ENCODE data around the gene ADAM10. TPM values are rescaled to one million over a fixed set of nuclear protein-coding genes. Genes with fewer than 3 reads are reported as not detected.
A peak's percentile ranks its signal among the peaks of the same experiment; 100 is the strongest.

ADAM10 gene
- total RNA-seq, 2 experiments from 2014 or later: 70.7 to 76.3 TPM

GRCh38 chr15:58703610-58704009 is 45.9 kb downstream of the ADAM10 start:
- CTCF ChIA-PET: no interaction called here
- peak; percentile 32 for DNase-seq
- intact Hi-C loops (cut with micrococcal nuclease): loop anchor here (5.0 kb wide), 1 partner anchor 44 kb away; the partner anchor contains the start of gene ADAM10
- peaks cover 49% of the 10 kb centered on the region for H3K36me3 Mint-ChIP-seq (ENCODE audit: low read depth)
- H3K4me1 Mint-ChIP-seq (ENCODE audit: low read depth): peaks cover 65% of the 10 kb centered on the region
- H3K4me3 Mint-ChIP-seq: no peak overlapping the region
- no peak overlapping the region for H3K27ac Mint-ChIP-seq
- peaks cover 21% of the 10 kb centered on the region for H3K9me3 Mint-ChIP-seq
- H3K27me3 Mint-ChIP-seq (ENCODE audit: low read depth): no peaks in the 10 kb centered on the region

GRCh38 chr15:58702233-58702632 is 47.3 kb downstream of the ADAM10 start:
- CTCF ChIA-PET: no interaction called here
- no peak for DNase-seq
- Mint-ChIP-seq H3K27me3 (ENCODE audit: low read depth) (no peaks in the 10 kb centered on the region), H3K27ac (no peak overlapping the region), H3K9me3 (peaks cover 24% of the 10 kb centered on the region), H3K4me1 (ENCODE audit: low read depth) (peaks cover 63% of the 10 kb centered on the region), H3K4me3 (no peak overlapping the region), H3K36me3 (ENCODE audit: low read depth) (peaks cover 48% of the 10 kb centered on the region)
- intact Hi-C loops (cut with micrococcal nuclease): loop anchor here (5.0 kb wide), 1 partner anchor 45 kb away; the partner anchor contains the start of gene ADAM10

- peaks cover 63% of the 10 kb centered on the region for H3K4me1 Mint-ChIP-seq (ENCODE audit: low read depth)
- no peak overlapping the region for H3K4me3 Mint-ChIP-seq
- intact Hi-C loops (cut with micrococcal nuclease): loop anchor here (5.0 kb wide), 1 partner anchor 46 kb away; the partner anchor contains the start of gene ADAM10
- CTCF ChIA-PET: no interaction called here
- peaks cover 24% of the 10 kb centered on the region for H3K9me3 Mint-ChIP-seq
- peaks cover 47% of the 10 kb centered on the region for H3K36me3 Mint-ChIP-seq (ENCODE audit: low read depth)
- DNase-seq: no peak
- H3K27me3 Mint-ChIP-seq (ENCODE audit: low read depth): no peaks in the 10 kb centered on the region
- H3K27ac Mint-ChIP-seq: no peak overlapping the region
These were observed 48.1 kb downstream of the ADAM10 start for GRCh38 chr15:58701376-58701775.

GRCh38 chr15:58699769-58700168 is 49.7 kb downstream of the ADAM10 start:
- Mint-ChIP-seq H3K4me1 (ENCODE audit: low read depth) (peaks cover 64% of the 10 kb centered on the region), H3K4me3 (no peak overlapping the region), H3K36me3 (ENCODE audit: low read depth) (peaks cover 45% of the 10 kb centered on the region), H3K9me3 (peaks cover 24% of the 10 kb centered on the region), H3K27ac (peak overlapping the region; percentile 88), H3K27me3 (ENCODE audit: low read depth) (no peaks in the 10 kb centered on the region)
- DNase-seq: no peak
- CTCF ChIA-PET: no interaction called here
- intact Hi-C loops (cut with micrococcal nuclease): loop anchor here (5.0 kb wide), 1 partner anchor 48 kb away; the partner anchor contains the start of gene ADAM10

- H3K4me3 Mint-ChIP-seq: no peak overlapping the region
- no peaks in the 10 kb centered on the region for H3K27me3 Mint-ChIP-seq (ENCODE audit: low read depth)
- CTCF ChIA-PET: no interaction called here
- H3K27ac Mint-ChIP-seq: peak overlapping the region; percentile 88
- H3K36me3 Mint-ChIP-seq (ENCODE audit: low read depth): peaks cover 41% of the 10 kb centered on the region
- DNase-seq: no peak
- peaks cover 65% of the 10 kb centered on the region for H3K4me1 Mint-ChIP-seq (ENCODE audit: low read depth)
- H3K9me3 Mint-ChIP-seq: peaks cover 23% of the 10 kb centered on the region
- intact Hi-C loops (cut with micrococcal nuclease): no loop called here
These were observed 50.4 kb downstream of the ADAM10 start for GRCh38 chr15:58698887-58699641.

GRCh38 chr15:58697220-58697619 is 52.3 kb downstream of the ADAM10 start:
- CTCF ChIA-PET: interaction anchor here (0.6 kb wide), 1 partner anchor 73 kb away, joined by 3 read pairs; no protein-coding TSS in a partner anchor
- Mint-ChIP-seq H3K4me3 (no peak overlapping the region), H3K4me1 (ENCODE audit: low read depth) (peaks cover 60% of the 10 kb centered on the region), H3K9me3 (peaks cover 17% of the 10 kb centered on the region), H3K36me3 (ENCODE audit: low read depth) (peaks cover 38% of the 10 kb centered on the region), H3K27me3 (ENCODE audit: low read depth) (no peaks in the 10 kb centered on the region), H3K27ac (no peak overlapping the region)
- DNase-seq: no peak
- intact Hi-C loops (cut with micrococcal nuclease): no loop called here

- Mint-ChIP-seq H3K27ac (no peak overlapping the region), H3K36me3 (ENCODE audit: low read depth) (peaks cover 35% of the 10 kb centered on the region), H3K4me1 (ENCODE audit: low read depth) (peaks cover 62% of the 10 kb centered on the region), H3K27me3 (ENCODE audit: low read depth) (no peaks in the 10 kb centered on the region), H3K9me3 (peaks cover 17% of the 10 kb centered on the region), H3K4me3 (no peak overlapping the region)
- CTCF ChIA-PET: interaction anchor here (0.6 kb wide), 1 partner anchor 73 kb away, joined by 3 read pairs; no protein-coding TSS in a partner anchor
- DNase-seq: no peak
- intact Hi-C loops (cut with micrococcal nuclease): no loop called here
These were observed 52.8 kb downstream of the ADAM10 start for GRCh38 chr15:58696738-58697137.

GRCh38 chr15:58694641-58695398 is 54.7 kb downstream of the ADAM10 start:
- no peaks in the 10 kb centered on the region for H3K27me3 Mint-ChIP-seq (ENCODE audit: low read depth)
- peaks cover 10% of the 10 kb centered on the region for H3K9me3 Mint-ChIP-seq
- peaks cover 67% of the 10 kb centered on the region for H3K4me1 Mint-ChIP-seq (ENCODE audit: low read depth)
- DNase-seq: no peak
- H3K4me3 Mint-ChIP-seq: no peak overlapping the region
- H3K27ac Mint-ChIP-seq: no peak overlapping the region
- intact Hi-C loops (cut with micrococcal nuclease): no loop called here
- peaks cover 20% of the 10 kb centered on the region for H3K36me3 Mint-ChIP-seq (ENCODE audit: low read depth)
- CTCF ChIA-PET: no interaction called here

- DNase-seq: peak; percentile 14
- Mint-ChIP-seq H3K4me3 (no peak overlapping the region), H3K36me3 (ENCODE audit: low read depth) (peaks cover 7% of the 10 kb centered on the region), H3K27me3 (ENCODE audit: low read depth) (no peaks in the 10 kb centered on the region), H3K4me1 (ENCODE audit: low read depth) (peaks cover 54% of the 10 kb centered on the region), H3K9me3 (no peaks in the 10 kb centered on the region), H3K27ac (no peak overlapping the region)
- intact Hi-C loops (cut with micrococcal nuclease): no loop called here
- CTCF ChIA-PET: no interaction called here
These were observed 58.8 kb downstream of the ADAM10 start for GRCh38 chr15:58690703-58691102.

GRCh38 chr15:58689646-58690045 is 59.9 kb downstream of the ADAM10 start:
- Mint-ChIP-seq H3K4me3 (no peak overlapping the region), H3K27me3 (ENCODE audit: low read depth) (no peaks in the 10 kb centered on the region), H3K9me3 (no peaks in the 10 kb centered on the region), H3K27ac (no peak overlapping the region), H3K4me1 (ENCODE audit: low read depth) (peaks cover 50% of the 10 kb centered on the region), H3K36me3 (ENCODE audit: low read depth) (peaks cover 7% of the 10 kb centered on the region)
- no peak for DNase-seq
- intact Hi-C loops (cut with micrococcal nuclease): no loop called here
- CTCF ChIA-PET: no interaction called here

GRCh38 chr15:58686286-58686685 is 63.2 kb downstream of the ADAM10 start:
- peaks cover 8% of the 10 kb centered on the region for H3K36me3 Mint-ChIP-seq (ENCODE audit: low read depth)

GRCh38 chr15:58684751-58685150 is 64.8 kb downstream of the ADAM10 start:
- intact Hi-C loops (cut with micrococcal nuclease): no loop called here
- Mint-ChIP-seq H3K4me1 (ENCODE audit: low read depth) (peaks cover 24% of the 10 kb centered on the region), H3K27me3 (ENCODE audit: low read depth) (no peaks in the 10 kb centered on the region), H3K27ac (no peak overlapping the region), H3K36me3 (ENCODE audit: low read depth) (peaks cover 9% of the 10 kb centered on the region), H3K4me3 (no peak overlapping the region), H3K9me3 (no peaks in the 10 kb centered on the region)
- no peak for DNase-seq
- CTCF ChIA-PET: interaction anchor here (0.5 kb wide), 1 partner anchor 621 kb away, joined by 3 read pairs; no protein-coding TSS in a partner anchor

More at GRCh38 chr15:58686286-58686685, 63.2 kb downstream of the ADAM10 start:
- Mint-ChIP-seq H3K4me1 (ENCODE audit: low read depth) (peaks cover 39% of the 10 kb centered on the region), H3K9me3 (no peaks in the 10 kb centered on the region), H3K4me3 (no peak overlapping the region), H3K27me3 (ENCODE audit: low read depth) (no peaks in the 10 kb centered on the region), H3K27ac (no peak overlapping the region)
- intact Hi-C loops (cut with micrococcal nuclease): no loop called here
- no peak for DNase-seq
- CTCF ChIA-PET: no interaction called here

All from activated naive CD4-positive, alpha-beta T cell treated with anti-CD3 and anti-CD28 coated beads for 36 hours (primary cell).